GM12801 (cell line): Measurements from ENCODE around the gene ASB12.

Source experiments
- TF ChIP-seq, protein P1 (sequence below): IDR thresholded peaks from one replicate; pipeline ENCODE4 v1.5.1; 2011; ENCODE audit warnings: control low read depth; ENCODE audit not compliant: insufficient read length; ENCODE audit errors: extremely low read depth

The ASB12 gene

DNA sequence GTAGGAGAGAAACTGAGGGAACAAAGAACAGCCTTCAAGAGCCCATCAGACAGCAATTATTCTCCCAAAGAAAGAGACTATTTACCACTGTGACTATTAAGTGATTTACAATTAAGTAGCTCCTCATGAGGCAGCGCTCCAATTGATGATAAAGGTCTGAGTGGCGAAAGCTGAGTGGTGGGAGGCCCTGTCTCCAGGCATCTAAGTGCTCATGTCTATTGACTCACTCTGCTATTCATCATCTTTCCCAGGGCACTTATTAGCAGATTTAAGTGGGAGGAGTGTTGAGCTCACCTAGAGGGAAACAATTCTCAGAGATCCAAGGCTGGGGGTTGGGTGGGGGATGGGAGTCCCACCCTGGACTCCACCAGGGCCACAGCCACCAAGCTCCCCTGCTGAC is 48.2 kb downstream of the ASB12 start:
- TF ChIP-seq, protein P1, sequence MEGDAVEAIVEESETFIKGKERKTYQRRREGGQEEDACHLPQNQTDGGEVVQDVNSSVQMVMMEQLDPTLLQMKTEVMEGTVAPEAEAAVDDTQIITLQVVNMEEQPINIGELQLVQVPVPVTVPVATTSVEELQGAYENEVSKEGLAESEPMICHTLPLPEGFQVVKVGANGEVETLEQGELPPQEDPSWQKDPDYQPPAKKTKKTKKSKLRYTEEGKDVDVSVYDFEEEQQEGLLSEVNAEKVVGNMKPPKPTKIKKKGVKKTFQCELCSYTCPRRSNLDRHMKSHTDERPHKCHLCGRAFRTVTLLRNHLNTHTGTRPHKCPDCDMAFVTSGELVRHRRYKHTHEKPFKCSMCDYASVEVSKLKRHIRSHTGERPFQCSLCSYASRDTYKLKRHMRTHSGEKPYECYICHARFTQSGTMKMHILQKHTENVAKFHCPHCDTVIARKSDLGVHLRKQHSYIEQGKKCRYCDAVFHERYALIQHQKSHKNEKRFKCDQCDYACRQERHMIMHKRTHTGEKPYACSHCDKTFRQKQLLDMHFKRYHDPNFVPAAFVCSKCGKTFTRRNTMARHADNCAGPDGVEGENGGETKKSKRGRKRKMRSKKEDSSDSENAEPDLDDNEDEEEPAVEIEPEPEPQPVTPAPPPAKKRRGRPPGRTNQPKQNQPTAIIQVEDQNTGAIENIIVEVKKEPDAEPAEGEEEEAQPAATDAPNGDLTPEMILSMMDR = no peak

DNA sequence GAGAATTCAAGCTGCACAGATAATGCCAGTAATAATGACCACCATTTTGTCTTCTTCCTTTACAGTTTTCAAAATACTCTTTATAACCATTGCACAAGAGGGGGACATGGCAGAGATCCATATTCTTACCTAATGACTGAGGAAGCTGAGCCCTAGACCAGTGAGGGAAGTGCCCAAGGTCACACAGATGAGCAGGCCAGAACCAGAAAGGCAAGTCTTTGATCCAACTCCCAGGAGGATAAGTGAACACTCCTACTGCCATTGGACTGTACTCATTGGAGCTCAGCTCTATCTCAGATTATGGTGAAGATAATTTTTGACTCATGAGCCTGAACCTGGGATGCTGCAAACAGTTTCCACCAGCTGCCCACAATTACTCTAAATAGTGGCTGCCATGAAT is 53.5 kb downstream of the ASB12 start:
- TF ChIP-seq, protein P1 = no peak
